Left colon (tissue), 2 donors: ENCODE data around the gene PKIB. TPM values are rescaled to one million over a fixed set of nuclear protein-coding genes. Genes with fewer than 3 reads are reported as not detected.
A peak's percentile ranks its signal among the peaks of the same experiment; 100 is the strongest.
"Not testable (repeated sequence)": the region's sequence is repeated elsewhere in the genome, so short reads cannot be mapped to it uniquely, and the experiment has no call there.

ENCODE experiments used
- ATAC-seq: fragments of 200-7000 bp; cut with Tn5 transposase; one replicate; pipeline ENCODE4 v1.9.1; 2020; ENCODE audit warnings: mild to moderate bottlenecking, moderate library complexity
- DNase-seq, 2 donors: peaks; one replicate each; pipeline ENCODE4 v3.0.0-alpha.2; 2020
- intact Hi-C, 2 donors: fragments of 100-400 bp; cut with DNase I in 1 of 2; cut with micrococcal nuclease in 1 of 2; formaldehyde crosslinking; loops; one replicate each; pipeline versions ENCODE4 v1.11.2 to v1.14.0; 2022; cut with DNase I, micrococcal nuclease
- total RNA-seq, 2 donors: library from RNA; stranded (reverse); fragmentation: NEBNext Ultra II Directional; extraction: Animal tissue kit (Norgen Biotek cat#: 25700); gene quantifications; one replicate each; pipeline ENCODE4 v1.2.1, GENCODE V29; 2021
- donor health status: DM: no; HTN: no; CAD: no.
- donor health status: DM: yes; HTN: yes; CAD: no.

The PKIB gene
- total RNA-seq, 2 donors from 2014 or later: 140 to 169 TPM

GRCh38 chr6:122727244-122727643 lies 117.0 kb downstream of the PKIB start:
- ATAC-seq (no peak), DNase-seq (no peak)
- intact Hi-C loops: no loop called here

DNA sequence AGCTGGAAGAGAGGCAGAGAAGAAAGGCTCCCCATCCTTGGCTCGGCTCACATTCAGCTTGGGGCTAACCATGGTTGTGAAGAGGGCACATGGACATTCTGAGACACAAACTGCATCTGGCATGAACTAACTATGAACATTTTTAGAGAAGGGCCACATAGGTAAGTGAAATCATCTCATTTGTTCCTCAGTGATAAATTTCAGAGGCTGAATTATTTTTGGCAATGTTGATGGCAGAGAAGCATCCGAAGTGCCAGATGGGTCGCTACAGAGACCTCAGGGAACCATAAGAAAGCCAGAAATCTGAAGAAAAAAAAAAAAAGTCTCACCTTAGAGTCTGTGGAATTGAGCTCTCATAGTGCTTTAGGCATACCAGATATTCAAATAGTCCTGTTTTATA lies 120.1 kb downstream of the PKIB start:
- DNase-seq (no peak), ATAC-seq (no peak)
- intact Hi-C loops: loop anchor here in 1 of 2 donors (5.0 to 10.0 kb wide), 2 partner anchors 107 to 584 kb away; no protein-coding TSS in a partner anchor

GRCh38 chr6:122730775-122731386 lies 120.7 kb downstream of the PKIB start:
- ATAC-seq: peak; percentile 59
- DNase-seq: no peak
- intact Hi-C loops: loop anchor here in 1 of 2 donors (5.0 to 10.0 kb wide), 2 partner anchors 106 to 584 kb away; no protein-coding TSS in a partner anchor

DNA sequence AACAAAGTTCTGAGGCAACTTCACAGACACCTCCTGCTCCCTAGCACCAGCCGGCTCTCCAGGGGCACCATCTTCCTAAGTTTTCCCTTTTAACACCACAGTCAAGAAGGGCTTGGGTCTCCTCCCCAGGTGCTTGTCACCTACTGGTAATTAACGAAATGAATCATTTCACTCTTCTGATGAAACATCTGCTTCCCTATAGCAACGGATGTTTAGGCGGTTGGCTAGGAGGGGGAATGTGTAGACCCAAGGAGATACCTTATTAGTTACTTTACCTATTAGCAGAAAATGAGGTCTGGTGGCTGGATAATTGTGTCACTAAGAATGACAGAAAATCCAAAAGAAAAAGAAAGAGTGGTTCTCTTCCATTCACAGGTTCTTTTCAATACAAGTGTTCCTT lies 123.1 kb downstream of the PKIB start:
- DNase-seq (no peak), ATAC-seq (no peak)
- intact Hi-C loops: loop anchor here in 1 of 2 donors (5.0 to 10.0 kb wide), 2 partner anchors 104 to 582 kb away; no protein-coding TSS in a partner anchor

DNA sequence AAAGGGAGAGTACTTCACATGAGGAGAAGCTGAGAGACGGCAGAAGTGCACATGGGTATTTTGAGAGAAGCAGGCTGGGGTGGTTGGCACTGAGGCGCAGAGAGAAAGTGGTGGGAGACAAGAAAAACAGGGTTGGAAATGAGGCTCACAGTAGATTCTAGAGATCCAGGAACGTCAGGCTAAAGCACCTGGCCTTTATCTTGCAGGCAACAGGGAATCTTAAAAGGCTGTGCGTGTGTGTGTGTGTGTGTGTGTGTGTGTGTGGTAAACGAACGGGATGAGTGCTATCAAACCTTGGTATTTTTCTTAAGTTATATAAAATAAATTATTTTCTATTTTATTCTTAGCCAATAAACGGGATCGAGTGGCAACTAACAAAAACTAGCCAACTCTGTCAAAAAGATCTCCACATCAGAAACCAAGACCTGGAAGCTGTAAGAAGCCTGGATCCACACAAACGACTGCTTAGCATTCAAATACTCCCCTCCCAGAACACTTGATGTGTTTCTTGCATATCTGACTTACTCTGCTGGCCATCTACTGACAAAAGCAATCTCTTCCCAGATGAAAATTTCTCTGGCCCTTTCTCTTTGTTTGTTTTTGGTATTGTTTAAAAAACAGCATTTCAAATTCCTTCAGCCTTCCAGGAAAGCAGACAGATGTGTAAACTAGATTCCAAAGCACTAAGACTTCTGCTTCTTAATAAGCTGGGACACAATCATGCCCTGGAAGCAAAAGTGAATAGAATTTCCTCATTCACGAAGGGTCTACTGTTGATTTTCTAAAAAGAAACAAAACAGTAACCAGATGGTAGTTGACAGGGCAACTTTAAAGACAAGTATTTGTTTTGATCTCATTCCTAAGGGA lies 124.6 kb downstream of the PKIB start:
- no peak for DNase-seq
- ATAC-seq: no peak
- intact Hi-C loops: loop anchor here in 1 of 2 donors (5.0 to 10.0 kb wide), 2 partner anchors 103 to 580 kb away; no protein-coding TSS in a partner anchor

GRCh38 chr6:122735582-122735981 lies 125.4 kb downstream of the PKIB start:
- intact Hi-C loops: loop anchor here in 1 of 2 donors (10.0 kb wide), 1 partner anchor 579 kb away; no protein-coding TSS in a partner anchor
- no peak for ATAC-seq
- DNase-seq: no peak

DNA sequence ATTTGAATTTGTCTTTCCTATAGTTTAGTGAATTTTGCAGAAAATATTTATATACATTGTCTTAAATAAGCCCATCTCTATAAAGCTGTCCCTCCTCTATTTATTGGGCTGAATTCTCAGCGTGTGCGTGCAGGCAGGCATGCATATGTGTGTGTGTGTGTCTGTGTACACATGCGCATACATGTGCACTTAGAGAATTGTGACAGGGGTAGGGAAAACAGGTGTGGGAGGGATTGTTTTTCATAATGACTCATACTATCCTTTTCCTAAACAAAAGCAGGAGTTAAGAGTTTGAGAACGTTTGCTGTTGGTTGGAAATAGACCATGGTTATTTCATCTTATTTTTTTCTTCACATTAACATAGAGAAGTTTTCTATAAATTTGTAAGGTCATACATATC lies 126.0 kb downstream of the PKIB start:
- ATAC-seq: no peak
- DNase-seq: no peak
- intact Hi-C loops: loop anchor here in 1 of 2 donors (10.0 kb wide), 1 partner anchor 579 kb away; no protein-coding TSS in a partner anchor

DNA sequence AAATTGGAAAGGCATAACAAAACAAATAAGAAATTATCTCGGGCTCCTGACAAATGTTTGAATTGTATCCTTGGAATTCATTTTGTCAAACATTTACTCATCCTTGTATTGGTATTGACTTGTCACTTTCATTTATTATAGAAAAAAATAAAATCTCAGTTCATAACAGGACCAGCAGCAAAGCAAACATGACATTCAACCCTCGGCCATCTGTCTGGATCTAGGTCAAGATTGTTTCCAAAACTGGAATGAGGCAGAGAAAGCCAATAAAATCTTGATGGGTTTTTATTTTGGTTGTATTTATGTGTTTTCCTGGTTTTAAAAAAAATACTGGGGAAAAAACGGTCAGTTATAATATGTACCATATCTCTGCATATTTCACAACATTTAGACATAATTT lies 126.4 kb downstream of the PKIB start:
- intact Hi-C loops: loop anchor here in 1 of 2 donors (10.0 kb wide), 1 partner anchor 578 kb away; no protein-coding TSS in a partner anchor
- DNase-seq (no peak), ATAC-seq (no peak)

DNA sequence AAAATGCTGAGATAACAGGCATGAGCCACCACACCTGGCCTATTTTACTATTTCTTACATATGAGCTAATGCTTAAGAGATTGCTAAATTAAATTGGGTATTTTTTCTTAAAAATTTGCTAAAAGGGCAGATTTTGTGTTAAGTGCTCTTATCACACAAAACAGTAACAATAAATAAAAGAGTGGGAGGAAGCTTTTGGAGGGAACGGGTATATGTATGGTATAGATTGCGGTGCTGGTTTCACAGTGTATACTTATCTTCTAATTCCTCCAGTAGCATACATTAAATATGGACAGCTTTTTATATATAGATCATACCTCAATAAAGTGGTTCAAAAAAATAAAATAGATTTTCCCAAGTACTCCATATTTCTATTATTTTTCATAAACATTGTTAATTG lies 129.9 kb downstream of the PKIB start:
- intact Hi-C loops: no loop called here
- ATAC-seq (no peak), DNase-seq (no peak)

DNA sequence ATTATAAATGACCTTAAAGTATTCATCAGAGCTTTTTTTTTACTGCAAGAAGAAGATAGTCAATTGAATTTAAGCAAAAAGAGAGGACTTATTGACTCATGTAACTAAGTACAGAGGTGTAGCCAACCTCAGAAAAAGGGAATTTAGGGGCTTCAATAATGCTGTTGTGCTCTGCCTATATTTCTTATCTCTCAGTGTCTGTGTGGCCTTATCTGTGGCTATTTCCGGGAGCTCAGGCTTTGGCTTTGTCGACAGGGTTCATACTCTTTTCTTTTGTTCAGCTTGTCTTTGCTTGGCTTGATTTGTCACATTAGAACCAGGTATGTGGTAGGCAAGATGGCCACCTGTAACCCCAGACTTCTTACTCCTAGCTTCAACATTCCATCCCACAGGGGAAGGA lies 130.7 kb downstream of the PKIB start:
- ATAC-seq (no peak), DNase-seq (no peak)
- intact Hi-C loops: no loop called here

DNA sequence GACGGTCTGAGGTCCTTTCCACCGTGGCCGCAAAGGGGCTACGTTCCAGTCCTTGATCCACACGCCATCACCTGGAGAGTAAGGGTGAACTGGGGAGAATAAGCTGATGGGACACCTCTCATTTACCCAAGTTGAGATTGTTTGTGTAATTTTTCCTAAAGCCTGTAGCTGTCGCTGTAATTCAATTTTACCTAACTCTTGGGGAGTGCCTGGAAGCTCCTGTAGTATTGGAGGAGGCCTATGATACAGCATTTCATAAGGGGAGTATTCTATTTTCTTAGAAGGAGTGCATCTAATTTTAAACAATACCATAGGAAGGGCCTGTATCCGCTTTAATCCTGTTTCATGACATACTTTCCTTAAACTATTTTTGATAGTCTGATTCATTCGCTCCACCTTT lies 134.0 kb downstream of the PKIB start:
- intact Hi-C loops: not testable (repeated sequence)
- peak; percentile 44 for ATAC-seq

GRCh38 chr6:122744856-122745255 lies 134.7 kb downstream of the PKIB start:
- DNase-seq, intact Hi-C loops, ATAC-seq: not testable (repeated sequence)

More for the DNA sequence above, 134.0 kb downstream of the PKIB start:
- DNase-seq: not testable (repeated sequence)

DNA sequence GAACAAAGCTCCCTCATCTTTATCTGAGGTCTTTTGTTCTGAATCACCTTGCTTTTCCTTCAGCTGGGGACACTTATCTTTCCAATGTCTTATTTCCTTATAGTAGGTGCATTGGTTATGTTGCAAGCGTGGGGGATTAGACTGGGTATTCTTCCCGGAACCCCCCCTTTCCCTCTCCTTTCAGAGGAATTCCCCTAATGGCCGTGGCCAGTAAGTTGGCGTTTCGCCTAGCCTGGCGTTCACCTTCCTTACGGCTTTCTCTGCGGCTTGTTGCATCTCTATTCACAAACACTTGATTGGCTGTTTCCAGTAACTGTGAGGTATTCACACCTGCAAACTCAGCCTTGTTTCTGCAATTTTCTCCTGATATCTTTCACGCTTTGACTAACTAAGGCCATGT lies 136.5 kb downstream of the PKIB start:
- no peak for ATAC-seq
- DNase-seq: no peak
- intact Hi-C loops: no loop called here

DNA sequence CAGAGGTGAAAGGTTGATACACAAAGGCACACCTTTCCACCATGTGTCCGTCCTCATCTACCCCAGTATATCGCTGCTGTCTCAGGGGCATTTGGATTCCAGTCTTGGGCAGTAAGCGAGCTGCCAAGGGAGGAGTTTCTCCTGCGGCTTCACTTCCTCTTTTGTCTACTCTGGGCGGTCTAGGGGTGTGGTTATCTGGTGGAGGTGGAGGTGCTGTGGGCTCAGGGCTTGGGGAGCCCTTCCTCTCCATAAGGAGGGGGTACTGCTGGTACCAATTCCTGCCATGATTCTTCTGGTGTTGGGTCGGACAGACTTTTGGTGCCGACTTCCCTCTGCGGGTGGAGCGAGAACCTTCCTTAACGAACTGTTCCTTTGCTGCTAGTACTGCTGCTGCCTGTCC lies 137.4 kb downstream of the PKIB start:
- DNase-seq: no peak
- intact Hi-C loops: no loop called here
- no peak for ATAC-seq

DNA sequence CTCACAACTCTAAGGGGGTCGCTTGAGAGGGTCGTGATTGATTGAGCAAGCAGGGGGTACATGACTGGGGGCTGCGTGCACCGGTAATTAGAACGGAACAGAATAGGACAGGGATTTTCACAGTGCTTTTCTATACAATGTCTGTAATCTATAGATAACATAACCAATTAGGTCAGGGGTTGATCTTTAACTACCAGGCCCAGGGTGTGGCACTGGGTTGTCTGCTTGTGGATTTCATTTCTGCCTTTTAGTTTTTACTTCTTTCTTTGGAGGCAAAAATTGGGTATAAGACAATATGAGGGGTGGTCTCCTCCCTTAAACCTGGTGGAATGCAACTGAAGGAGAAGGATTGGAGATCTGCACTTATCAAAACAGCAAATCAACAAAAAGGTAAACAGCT lies 138.7 kb downstream of the PKIB start:
- DNase-seq (peak in 1 of 2 donors; percentile 28), ATAC-seq (peak; percentile 42)
- intact Hi-C loops: not testable (repeated sequence)

GRCh38 chr6:122749451-122750050 lies 139.3 kb downstream of the PKIB start:
- intact Hi-C loops: no loop called here
- no peak for DNase-seq
- ATAC-seq: peak; percentile 29

GRCh38 chr6:122751326-122751725 lies 141.1 kb downstream of the PKIB start:
- DNase-seq: no peak
- intact Hi-C loops: no loop called here
- ATAC-seq: no peak

GRCh38 chr6:122752459-122752858 lies 142.3 kb downstream of the PKIB start:
- intact Hi-C loops: no loop called here
- DNase-seq (no peak), ATAC-seq (no peak)

DNA sequence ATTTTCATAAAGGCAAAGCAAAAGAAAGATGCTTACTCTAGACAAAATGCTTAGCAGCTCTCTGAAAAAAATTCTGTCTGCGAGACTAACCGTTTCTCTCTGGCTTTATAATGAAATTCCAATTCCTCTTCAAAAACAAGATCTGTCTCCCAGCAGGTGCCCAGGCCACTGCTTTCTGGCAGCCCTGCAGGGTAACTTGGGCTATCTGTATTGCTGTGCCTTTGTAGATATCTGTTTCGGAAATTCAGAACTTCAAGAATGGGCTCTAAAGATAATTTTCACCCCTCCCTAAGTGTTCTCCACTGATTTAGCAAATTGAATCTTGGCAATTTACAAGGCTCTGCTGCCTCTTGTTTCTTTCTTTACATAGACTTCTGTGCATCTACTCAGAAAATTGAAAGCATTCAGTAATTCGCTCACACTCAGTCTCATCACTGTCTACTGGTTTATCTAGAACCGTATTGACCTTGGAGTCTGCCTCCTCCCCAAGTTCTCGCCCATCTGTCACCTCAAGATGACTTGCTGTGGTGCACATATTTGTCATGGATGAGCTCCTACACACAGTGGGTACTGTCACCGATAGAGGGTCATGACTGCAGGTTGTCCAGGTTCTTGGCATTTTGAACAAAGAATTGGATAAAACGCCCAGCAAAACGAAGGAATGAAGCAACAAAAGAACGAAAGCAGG lies 142.9 kb downstream of the PKIB start:
- intact Hi-C loops: no loop called here
- ATAC-seq: no peak
- DNase-seq: no peak
